HG03064 (cell line): ENCODE measurements around the gene CEP85L.

Source experiments
- ATAC-seq: cut with Tn5 transposase; IDR thresholded peaks from one replicate; pipeline ENCODE4 v1.9.1; 2021; ENCODE audit warnings: low read depth; ENCODE audit not compliant: unreplicated experiment

CEP85L gene

DNA sequence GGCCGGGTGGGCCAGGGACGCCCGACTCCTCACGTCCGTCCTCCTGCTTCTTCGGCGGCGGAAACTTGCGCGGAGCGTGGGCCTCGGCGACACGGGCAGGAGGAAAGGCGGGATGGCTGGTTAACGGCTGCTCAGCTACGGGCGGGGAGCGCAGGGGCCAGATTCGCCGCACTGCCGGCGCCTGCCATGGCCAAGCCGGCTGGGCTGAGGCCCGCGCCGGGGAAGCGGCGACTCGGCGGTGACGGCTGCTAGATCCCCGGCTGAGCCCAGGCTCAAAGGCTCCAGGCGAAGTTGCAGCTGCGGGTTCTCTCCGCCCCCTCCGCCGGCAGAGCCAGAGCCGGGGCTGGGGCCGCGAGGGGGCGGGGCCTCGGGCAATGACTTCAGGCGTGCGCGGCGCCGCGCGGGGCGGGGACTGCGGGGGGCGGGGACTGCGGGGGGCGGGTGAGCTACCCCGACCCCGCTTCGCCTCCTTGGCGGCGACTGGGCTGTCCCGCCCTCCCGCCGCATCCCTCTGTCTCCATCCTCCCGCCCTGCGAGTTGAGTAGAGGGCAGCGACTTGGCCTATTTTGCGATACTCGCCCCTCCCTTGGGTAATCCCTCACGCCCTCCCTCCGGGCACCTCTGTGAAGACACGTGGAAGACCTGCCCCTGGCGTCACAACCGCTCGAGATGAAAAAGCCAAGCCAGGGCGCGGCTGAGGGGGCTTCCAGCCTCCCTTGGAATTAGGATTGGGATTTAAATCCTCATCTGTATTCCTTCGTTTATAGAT, at the start of gene CEP85L:
TSS of gene CEP85L (minus strand) at position 310 of the 769 bp plus-strand sequence. CDS start 322 bp downstream, outside the sequence.
- peak; percentile 86 for ATAC-seq

DNA sequence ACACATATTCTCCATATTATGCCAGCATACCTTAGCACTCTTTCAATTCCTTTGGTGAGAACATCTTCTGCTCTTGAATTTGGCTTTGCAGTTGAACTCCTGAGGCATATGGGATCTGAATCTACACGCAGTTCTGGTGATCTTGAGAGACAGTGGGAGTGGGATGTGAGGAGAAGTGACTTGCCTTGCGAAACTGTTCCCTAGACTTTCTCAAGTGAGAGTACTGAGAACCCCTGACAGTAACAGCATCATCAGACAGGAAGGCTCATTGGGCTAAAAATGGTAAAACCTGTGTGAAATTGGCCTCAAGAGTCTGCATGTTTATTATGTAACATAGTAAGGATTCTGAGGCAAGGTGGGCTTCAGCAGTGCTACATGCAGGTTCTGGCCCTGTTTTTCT, 49.1 kb upstream of the CEP85L start:
- ATAC-seq: no peak

DNA sequence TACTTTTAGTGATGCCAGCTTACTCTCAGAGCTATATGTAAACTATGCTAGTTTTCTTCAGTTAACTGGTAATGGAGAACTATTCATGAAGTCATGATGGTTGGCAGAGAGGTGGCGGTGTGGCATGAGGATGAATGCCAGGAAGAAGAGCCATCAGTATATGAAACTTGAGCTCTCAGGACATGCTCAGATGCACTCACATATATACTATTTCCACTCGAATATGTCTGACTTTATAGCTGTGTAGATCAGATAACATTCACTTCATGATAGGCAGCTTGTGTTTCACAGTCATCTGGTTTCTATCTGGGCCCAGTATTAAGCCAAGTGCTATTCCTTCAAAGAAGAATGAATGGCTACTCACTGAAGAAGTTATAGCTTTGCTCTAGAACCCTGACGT, 46.2 kb upstream of the CEP85L start:
- no peak for ATAC-seq

DNA sequence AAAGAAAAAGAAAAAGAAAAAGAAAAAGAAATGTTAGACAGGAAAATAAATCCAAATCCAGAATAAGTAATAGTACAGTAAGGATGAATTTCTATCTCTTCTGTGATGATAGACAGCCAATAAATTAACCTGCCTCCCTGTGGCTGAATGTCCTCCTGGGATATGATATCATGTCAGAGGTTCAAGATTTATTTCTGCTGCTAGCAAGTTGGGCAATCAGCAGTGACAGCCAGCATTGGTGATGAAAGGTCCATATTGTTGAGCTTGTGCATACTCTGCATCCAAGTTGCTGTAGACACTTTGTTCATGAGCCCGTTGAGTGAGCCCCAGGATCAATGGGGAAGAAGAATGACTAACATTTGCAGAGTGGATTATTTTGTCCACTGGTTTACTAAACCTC, 44.9 kb upstream of the CEP85L start:
- ATAC-seq: no peak

DNA sequence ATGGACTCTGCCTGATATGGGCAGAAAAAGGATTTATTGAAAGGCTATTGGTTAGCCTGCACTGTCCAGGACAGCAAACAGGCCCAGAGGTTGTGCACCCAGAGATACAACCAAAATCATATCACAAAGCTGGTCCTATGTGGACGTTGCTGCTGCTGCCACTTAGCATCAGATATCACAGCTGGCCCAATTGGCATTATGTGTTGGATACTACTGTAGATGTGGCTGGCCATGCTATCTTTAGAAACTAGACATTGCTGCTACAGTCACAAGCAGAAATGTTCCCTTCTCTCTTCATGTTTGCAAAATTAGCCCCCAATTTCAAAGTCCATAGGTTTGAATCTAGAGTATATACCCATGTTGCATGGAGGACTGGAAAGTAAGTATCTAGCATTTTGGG, 42.2 kb upstream of the CEP85L start:
- ATAC-seq: no peak

DNA sequence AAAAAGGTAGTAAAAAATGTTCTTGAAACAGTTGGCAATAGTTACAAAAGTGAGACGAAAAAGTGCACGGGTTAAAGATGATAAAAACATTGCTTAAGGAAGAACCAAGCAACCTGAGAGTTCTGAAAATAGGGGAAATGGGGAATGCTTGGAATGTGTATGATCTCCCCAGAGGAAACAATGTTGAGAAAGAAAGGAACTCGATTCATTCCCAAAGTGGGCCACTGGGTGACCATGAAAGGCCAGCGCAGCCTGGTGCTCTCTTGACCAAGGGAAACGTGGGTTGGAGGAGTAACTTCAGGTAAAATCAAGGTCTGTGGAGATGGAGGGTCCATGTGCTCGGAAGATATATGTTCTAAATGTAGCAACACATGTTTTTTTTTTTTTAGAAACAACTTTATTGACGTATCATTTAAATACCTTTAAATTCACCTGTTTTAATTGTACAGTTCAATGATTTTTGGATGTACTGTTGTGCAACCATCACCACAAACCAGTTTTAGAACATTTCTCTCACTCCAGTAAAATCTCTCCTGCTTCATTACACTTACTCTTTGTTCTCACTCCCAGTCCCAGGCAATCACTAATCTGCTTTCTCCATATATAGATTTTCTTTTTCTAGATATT, 34.5 kb upstream of the CEP85L start:
- no peak for ATAC-seq

DNA sequence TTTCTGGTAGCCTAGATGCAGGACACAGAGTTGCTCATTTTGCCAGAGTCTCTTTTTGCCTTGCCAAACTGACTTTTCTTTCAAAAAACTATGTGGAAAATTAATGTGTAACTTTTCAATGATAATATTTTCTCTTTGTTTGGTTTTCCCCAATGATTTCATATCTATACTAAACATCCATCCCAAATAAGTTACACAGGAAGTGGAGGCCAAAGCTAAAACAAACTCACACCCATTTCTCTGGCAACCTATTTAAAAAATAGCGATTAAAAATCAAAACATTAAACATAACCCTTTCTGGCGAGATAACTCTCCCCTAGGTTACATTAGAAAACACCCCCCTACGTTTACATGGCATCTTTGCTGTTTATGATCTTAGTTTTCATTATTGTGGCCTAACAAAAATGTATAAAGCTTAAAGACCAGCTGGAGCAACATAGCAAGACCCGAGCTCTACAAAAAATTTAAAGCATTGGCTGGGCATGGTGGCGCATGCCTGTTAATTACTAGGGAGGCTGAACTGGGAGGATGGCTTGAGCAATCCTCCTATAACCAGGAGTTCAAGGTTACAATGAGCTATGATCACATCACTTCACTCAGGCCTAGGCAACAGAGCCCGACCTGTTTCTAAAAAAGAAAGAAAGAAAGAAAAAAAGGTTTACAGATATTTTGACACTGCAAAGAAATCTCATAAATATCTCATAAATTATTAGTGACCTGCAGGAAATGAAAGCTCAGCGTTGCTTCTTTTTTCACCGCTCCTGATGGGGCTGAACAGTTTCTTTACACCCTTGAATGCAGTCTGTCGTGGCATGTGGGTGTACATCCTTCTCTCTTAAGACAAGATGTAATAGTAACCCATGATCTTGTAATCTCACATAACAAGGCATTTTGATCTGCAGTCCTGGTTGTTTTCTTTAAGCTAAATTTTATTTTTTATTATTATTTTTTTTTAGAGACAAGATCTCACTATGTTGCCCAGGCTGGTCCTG, 32.8 kb upstream of the CEP85L start:
- no peak for ATAC-seq

DNA sequence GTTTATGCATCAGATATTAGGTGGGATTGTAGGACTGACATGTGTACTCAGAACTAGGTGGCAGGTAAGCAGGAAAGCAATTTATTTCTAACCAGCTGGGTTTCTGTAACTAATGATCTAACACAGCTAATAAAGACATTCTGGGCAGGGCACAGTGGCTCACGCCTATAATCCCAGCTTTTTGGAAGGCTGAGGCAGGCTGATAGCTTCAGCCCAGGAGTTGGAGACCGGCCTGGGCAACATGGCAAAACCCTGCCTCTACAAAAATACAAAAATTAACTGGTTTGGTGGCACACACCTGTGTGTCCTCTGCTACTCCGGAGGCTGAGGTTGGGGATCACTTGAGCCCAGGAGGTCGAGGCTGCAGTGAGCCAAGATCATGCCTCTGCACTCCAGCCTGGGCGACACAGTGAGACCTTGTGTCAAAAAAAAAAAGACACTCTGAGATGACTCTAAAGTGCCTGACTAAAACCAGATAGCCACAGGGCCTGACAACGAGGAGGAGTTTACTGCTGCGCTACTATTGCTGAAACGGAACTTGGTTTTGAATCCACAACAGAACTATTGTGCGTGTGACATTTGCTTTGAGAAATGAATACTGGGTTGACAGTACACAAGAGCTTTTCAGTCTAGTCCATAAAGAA, 29.2 kb upstream of the CEP85L start:
- ATAC-seq: no peak

DNA sequence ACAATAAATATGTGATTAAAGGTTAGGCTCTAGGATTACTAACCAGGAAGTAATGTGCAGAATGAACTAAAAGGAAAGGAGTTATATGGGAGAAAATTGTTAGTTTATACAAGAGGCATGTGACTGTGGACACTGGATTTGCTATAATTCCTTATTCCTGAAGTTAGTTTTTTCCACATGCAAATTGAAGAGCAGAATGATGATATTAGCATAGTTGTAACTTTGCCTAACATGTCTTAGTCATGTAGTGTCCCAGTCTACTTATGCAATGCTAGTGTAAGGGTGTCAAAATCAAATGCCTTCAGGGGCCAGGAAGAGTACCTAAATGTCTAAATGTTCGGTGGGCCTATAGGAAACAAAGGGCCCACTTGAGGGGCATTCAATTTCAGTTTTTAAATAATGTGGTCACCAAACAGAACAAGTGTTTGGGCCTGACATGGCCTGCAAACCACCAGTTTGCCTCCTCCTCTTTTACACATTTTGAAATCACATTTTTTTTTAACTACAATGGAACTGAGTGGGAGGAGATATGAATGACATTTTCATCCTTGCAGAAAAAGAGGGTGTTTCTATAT, 28.0 kb upstream of the CEP85L start:
- no peak for ATAC-seq

DNA sequence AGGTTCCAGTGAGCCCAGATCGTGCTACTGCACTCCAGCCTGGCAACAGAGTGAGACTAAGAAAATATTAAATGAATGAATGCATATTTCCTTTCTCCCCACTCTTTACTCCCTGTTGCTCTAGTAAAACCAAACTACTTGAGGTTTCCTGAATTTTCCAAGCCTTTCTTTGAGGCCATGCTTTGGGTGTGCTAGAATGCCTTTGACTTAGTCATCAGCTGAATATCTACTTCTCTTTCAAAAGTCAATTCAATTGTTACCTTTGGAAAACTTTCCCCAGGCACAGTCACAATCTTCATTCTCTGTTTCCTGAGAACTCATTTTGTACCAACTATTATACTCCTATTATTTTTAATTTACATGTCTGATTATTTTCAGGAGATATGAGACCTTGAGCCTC, 27.5 kb upstream of the CEP85L start:
- ATAC-seq: no peak

DNA sequence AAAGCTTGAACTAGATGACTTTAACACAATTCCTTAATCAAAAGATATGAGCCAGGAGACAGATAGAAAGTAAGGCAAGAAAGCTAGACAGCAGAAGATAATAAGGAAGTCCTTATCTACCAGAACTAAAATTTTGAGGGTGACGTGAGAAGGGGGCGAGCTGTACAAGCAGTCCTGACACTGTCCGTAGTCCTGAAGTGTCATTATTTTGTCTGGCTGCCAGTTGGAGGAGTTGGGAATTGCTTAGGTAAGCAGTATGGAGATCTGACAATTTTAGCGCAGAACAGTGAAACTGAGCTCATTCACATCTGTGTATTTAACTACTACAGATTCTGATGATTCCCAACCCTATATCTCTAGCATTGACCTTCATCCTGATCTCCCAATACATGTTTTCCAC, 25.8 kb upstream of the CEP85L start:
- ATAC-seq: no peak

DNA sequence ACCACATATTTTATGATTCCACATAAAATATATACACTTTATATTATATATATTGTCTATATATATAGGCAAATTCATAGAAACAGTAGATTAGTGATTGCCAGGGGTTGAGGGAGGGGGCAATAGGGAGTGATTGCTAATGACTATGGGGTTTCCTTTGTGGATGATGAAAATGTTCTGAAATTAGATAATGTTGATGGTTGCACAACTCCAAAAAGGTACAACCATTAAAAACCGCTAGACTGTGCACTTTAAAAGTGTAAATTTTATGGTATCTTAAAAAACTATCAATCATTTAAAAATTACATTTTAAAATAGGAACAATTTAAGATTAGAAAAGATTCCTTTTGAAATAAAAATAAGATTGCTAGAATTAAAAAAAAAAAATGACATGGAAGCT, 23.8 kb upstream of the CEP85L start:
- no peak for ATAC-seq

DNA sequence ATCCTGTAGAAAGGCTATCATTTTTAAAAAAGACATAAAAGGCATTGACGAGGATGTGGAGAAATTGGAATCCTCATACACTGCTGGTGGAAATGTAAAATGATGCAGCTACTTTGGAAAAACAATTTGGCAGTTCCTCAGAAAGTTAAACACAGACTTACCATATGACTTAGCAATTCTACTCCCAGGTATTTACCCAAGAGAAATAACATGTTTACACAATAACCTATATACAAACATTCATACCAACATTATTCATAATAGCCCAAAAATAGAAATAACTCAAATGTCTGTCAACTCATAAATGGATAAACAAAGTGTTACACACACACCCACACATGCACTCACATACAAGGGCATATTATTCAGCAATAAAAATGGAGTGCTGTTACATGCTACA, 23.4 kb upstream of the CEP85L start:
- ATAC-seq: no peak

DNA sequence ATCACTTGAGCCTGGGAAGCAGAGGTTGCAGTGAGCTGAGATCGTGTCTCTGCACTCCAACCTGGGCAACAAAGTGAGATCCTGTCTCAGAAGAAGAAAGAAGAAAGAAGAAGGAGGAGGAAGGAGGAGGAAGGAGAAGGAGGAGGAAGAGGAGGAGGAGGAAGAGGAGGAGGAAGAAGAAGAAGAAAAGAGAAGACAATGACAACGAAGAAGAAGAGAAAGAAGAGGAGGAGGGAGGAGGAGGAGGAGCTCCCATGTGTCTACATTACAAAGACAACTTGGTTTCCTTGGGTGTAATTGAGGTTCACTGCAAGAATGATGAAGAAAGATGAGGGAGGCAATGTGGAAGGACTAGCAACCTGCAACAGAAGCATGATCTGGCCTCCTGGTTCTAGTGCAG, 21.3 kb upstream of the CEP85L start:
- no peak for ATAC-seq

DNA sequence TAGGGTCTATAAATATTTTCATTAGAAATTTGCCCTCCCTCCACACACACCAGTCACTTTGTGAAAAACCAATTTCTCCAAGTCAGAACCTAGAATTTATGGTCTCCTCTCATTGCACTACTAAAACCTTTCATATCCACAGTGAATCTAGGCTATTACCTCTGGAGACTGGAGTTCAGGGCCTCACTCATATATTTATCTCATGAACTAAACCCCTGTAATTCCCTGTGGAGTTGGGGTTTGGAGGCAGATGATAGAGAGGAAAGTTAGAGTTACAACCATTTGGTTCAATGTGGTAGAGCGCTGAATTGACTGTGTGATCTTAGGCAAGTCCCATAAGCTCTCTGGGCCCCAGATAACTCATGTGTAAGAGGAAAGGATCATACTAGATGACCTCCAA, 18.2 kb upstream of the CEP85L start:
- ATAC-seq: no peak

DNA sequence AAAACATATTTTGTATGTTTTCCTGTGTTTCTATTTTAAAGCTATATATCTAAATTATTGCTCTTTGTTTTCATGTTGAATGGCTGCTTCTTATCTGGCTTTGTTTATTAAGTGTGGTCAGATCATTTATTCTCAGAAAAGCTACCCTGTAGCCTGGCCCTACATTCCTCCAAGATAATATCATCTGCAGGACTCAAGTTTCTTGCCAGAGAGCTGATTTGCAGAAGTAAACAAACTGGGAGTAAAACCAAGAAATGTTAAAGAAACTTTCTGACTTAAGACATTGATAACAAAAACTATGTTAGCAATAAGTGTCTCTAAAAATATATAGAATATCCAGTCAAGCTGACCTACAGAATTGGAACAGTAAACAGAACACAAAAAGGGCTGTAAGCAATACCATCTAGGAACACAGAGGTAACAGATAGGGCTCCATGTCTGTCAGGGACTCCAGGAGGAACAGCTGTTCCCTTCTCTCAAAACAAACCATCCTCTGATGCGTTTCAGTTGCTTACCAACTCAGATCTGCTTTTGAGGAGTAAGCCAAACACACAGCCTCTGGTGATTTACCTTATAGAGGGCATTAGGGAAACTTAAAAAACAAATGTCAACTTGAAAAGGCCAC, 17.5 kb upstream of the CEP85L start:
- ATAC-seq: no peak

DNA sequence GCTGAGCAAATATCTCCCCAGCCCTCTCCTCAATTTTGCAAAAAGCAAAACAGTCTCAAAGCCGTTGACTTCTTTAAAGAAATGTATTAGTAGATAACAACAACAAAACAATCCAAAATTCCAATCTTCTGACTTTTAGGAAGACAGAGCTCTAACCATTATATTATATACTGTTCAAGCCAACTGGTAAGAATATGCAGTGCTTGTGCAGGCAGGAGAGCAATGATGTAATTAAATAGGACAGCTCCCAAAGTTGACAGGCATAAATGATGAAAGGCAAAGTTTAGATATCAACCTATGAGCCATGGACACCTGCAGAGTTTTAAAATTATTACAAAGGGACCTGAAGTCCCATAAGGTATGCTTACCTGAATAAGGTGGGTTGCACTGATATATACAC, 16.6 kb upstream of the CEP85L start:
- ATAC-seq: no peak

DNA sequence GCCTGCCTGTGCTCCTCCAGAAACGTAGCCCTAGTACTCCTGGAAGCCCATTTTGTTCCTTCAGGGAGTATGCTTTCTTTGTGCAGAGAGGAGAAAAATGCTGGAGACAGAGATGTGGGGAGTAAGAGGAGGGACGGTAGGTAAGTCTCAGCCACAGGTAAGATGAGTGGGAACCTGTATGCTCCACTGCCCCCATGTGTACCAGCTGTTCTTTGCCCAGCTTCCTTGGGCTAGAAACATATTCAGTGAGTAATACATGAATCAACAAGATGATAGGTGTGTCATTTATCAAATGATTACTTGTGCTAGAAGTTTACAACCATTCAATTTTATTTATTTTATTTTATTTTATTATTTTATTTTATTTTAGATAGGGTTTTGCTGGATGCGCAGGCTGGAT, 13.6 kb upstream of the CEP85L start:
- ATAC-seq: no peak

DNA sequence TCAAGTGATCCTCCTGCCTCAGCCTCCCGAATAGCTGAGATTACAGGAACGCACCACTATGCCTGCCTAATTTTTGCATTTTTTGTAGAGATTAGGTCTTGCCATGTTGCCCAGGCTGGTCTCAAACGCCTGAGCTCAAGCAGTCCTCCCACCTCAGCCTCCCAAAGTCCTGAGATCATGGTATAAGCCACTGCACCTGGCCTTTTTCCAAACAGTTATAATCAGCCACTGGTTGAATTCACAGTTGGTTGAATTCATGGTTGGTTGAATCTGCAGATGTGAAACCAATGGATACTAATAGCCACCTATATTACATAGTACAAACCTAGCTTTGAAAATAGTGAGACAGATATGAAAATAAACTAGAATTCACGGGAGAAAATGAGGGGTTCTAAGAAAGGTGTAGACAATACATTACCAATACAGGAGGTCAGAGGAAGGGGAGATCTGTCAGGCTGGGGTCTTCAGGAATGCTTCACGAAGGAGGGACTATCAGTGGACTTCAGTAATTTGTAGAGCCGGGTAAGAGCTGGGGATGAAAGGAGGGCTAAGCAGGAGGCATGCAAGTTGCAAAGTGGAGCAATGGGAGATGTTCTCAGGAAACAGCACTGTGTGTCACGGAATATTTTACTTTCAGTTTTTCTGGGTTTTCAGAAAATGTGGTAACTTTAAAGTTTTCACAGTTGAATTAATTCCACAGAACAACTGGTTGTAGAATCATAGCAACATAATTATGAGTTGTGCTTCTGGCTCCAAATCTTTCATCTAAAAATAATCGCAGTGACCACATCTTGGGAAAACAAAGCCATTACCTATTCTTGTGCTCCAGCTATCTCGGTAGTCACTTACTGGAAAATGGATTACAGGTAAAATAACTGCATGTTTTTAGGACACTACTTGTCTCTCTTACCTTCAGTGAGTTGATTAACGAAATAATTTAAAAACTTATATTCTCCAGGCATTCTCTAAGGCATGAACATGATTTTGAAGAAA, 12.9 kb upstream of the CEP85L start:
- ATAC-seq: no peak
